GM12873 (cell line): ENCODE data around the gene DACT1.

Experiments used
- TF ChIP-seq, protein P1 (sequence below): IDR thresholded peaks from 2 replicates; pipeline ENCODE4 v1.5.1; 2012; ENCODE audit warnings: low read depth, mild to moderate bottlenecking, moderate library complexity, low read length, control low read depth; ENCODE audit not compliant: insufficient read depth; ENCODE audit errors: missing control alignments

Gene DACT1

DNA sequence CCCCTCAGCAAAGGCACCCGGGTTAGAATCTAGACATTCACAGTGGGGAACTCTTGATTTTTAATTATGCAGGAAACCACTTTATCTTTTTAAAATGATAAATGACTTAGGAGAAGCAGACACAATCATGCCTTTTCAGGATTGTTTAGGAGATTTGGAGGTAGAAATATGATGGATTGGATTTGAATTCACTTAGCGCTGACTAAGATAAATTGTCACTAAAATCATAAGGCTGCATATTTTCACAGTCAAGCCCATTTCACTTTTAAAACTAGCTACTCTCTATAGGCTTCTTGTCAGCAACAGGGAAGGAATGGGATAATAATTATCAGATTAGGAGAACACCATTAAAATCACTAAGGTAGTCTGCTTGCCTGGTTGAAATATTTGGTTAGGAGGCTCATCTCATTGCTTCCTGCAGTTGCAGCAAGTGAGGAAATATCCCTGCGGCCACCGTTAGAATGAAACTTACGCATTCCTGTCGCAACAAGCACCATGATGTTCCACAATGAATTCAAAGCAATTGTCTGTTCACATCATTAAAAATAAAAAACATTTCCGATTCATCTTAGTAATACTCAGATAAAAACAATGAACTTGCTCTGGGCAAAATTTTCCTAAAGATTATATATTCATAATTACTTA lies 31.9 kb downstream of the DACT1 start:
- TF ChIP-seq, protein P1, sequence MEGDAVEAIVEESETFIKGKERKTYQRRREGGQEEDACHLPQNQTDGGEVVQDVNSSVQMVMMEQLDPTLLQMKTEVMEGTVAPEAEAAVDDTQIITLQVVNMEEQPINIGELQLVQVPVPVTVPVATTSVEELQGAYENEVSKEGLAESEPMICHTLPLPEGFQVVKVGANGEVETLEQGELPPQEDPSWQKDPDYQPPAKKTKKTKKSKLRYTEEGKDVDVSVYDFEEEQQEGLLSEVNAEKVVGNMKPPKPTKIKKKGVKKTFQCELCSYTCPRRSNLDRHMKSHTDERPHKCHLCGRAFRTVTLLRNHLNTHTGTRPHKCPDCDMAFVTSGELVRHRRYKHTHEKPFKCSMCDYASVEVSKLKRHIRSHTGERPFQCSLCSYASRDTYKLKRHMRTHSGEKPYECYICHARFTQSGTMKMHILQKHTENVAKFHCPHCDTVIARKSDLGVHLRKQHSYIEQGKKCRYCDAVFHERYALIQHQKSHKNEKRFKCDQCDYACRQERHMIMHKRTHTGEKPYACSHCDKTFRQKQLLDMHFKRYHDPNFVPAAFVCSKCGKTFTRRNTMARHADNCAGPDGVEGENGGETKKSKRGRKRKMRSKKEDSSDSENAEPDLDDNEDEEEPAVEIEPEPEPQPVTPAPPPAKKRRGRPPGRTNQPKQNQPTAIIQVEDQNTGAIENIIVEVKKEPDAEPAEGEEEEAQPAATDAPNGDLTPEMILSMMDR, result no peak

DNA sequence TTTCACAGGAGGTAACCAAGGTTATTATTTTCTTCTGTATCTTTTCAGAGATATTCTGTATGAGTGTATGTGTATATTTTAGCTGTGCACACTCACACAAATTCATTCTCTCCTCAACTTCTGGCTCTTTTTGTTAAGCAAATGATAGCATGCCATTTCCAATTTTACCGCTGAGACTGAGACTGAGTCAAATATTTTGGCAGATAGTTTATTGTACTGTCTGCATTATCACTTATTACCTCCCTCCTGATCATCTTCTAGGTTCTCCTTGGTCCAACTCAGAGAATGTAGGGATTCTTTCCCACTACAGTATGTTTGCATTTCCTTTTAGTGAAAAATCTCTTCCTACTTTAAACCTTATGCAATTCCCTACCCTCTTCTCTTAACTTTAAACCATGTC lies 33.3 kb downstream of the DACT1 start:
- TF ChIP-seq, protein P1, result no peak

DNA sequence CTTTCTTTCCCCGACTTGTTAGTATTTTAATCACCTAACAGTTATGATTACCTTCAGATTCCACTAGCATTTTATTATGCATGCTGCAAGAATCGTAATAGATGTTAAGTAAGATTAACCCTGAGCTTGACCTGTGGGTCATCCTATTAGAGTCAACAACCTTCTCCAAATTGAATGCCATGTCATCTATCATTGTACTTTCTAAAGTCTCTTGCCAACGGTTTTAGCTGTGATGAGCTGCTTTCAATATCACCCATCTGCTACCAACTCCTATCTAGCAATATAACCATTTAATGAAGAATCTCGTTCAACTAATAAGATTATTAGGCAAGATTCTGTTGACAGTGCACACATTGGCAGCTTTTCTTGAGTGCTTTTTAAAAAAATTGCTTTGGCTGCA lies 33.7 kb downstream of the DACT1 start:
- TF ChIP-seq, protein P1, result no peak

DNA sequence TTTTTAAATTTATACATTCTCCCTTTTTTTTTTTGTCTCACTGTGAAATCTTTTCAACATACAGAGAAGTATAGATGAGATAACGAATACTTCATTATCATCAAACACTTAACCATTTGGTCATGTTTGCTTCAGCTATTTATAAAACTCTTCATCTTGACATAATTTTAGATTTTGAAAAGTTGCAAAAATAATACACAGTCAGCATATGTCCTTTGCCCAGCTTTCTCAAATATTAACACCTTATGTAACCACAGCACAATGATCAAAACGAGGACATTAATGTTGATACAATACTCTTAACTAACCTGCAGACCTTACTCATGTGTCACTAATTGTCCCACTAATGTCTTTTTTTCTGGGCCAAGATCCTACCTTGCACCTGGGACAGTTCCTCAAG lies 36.0 kb downstream of the DACT1 start:
- TF ChIP-seq, protein P1, result no peak

DNA sequence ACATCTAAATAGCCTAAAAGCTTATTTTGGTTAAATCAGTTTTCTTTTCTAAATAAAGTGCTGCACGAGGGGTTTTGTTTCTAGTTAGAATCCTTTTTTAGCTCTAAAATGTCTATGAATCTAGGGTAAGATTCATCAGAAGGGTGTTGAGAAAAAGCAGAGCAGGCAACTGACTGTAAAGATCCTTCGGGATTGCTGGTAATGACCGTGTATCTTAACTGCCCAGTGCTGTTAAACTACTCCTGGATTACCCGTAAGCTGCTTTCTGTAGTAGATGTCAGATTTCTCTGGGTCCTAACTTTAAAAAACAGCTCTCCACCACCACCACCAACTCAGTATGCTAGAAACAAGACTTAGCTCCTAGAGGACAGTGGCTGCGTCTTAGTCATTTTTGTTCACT lies 39.2 kb downstream of the DACT1 start:
- TF ChIP-seq, protein P1, result no peak

DNA sequence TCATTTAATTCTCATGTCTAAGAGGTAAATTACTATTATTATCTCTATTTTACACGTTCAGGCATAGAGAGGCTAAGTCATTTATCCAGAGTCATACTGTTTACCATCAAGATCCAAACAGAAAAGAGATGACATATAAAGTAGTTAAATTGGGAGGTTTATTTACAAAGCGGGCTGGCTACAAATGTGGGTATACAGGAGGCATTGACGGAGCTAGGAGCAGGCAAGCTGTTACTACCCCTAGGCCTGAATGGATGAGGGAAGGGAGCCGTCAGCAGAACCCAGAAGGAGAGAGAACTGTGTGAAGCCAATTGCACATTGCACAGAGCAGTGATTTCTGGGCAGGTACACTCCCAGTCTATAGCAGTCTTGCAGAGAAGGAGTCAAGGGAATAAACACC lies 39.8 kb downstream of the DACT1 start:
- TF ChIP-seq, protein P1, result no peak

DNA sequence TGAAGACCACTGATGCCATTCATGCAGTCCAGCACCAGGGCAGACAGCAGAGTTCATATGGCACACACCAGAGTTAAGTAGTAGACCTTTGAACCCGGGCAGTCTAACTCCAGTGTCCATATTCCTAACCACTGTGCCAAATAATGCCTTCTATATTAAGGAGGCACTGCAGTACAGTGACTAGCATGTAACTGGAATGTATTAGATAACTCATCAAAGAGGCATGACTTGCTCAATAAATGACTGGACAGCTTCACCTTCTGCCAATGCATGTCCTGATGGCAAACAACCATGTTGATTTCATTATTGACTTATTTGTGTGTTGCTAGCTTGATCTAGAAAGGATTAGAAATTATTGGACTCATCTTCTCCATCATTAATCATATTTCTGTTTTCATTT lies 40.2 kb downstream of the DACT1 start:
- TF ChIP-seq, protein P1, result no peak
